GM18867 (cell line): ENCODE data around the gene TRMT112.

Source experiments
- ATAC-seq: cut with Tn5 transposase; IDR thresholded peaks from one replicate; pipeline ENCODE4 v1.9.1; 2021; ENCODE audit warnings: mild to moderate bottlenecking, moderate library complexity; ENCODE audit not compliant: unreplicated experiment

The TRMT112 gene

DNA sequence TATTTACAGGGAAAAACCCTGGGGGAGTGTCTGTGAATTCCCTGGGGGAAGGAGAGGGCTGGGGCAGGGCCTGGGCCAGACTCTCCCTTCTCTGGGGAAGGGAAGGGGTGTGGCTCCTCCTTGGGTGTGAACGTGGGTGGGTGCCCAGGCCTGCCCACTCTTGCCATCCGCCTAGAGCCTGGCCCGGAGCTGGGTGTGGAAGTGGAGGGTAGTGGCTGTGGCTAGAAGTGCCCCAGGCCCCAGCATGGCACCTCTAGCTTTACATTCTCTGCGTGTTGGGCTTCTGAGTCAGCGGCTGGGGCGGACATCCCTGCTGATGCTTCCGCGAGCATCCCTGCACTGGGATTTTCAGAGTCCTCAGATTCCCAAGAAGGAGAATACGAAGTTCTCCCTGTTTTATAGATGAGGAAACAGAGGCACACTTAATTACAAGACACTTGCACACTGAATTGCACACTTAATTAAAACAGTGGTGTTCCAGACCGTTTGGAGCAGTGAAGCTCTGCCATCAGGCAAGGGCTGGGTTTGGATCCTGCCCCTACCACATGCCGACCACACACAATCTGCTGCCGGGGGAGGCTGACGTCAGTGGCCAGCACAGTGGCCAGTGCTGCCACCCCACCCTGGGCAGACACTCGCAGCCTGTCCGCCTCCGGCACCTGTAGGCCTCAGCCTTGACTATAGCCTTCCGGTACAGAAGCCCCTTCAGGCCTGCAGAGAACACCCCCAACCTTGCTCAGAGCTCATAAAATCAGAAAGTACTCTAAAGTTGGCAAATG lies 40.5 kb downstream of the TRMT112 start:
- no peak for ATAC-seq

DNA sequence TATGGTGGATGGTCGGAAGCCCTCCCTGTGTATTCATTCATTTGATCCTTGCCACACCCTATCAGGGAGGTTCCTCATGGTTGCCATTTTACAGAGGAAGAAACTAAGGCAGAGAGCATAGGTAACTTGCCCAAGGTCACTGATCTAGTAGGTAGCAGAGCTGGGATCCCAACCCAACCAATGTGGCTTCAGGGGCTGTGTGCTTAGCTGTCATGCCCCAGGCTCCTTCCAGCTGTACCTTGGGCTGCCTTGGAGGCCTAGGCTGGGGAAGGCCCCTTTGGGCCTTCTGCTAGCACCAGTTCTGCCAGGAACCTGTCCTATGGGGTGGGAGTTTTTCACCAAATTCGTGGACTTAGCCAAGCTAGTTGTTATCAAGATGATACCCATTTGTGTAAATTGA lies 41.5 kb downstream of the TRMT112 start:
- no peak for ATAC-seq

DNA sequence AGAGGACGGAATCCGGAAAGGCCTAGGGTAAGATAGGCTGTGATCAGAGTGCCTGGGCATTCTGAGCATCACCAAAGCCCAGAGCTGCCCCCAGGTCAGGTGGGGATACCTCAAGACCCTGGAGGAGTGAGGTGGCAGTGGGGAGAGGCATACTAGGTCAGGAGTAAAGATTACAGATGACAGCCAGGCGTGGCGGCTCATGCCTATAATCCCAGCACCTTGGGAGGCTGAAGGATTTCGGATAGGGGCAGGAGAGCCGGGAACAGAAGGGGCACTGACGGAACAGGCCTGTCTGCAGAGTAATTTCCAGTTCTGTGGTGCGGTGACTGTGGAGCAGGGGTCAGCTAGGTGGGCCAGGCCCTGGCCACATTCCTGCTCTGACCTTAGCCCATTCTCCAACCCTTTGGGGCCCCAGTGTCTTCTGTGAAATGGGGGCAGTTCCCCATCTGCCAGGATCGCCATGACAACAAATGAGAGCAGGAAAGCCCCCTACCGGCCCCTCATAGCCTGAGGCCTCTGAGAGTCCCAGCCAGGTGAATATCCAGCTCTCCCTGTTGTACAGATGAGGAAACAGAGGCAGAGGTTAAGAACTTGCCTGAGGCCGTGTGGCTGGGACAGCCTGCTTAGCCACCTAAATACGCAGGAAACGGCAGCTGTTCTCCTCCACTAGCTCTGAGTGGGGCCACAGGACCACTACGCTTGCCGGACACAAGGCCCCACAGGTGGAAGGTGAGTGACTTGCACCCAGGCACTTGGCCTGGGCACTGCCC lies 42.1 kb downstream of the TRMT112 start:
- no peak for ATAC-seq

DNA sequence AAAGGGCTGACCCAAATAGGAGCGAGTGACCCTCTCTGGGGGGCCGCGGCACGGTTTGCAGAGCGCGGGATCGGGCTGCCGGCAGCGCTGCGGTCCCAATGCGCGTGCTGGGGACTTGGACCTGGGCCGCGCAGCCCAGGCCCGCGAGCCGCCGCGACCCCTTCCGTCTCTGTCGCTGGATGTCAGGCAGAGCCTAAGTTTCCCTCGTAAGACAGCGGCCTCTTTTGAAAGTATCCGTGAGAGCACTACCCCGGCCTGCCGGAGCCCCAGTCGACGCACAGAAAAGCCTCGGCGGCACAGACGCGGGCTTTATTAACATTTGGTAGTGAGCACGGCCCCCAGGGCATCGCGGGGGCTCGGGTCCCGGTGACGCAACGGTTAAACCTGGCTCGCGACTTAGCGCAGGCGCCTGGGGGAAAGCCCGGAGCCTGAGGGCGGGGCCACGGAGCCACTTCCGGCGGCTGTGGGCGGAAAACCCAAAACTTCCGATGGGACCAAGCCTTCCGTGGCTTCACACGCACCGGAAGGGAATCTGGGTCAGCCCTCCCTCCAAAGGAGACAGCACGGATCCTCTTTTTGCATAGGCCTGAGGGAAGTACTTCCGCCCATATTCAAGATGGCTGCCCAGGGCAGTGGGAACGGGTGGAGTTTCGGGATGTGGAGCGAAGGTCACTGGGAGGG lies 47.7 kb downstream of the TRMT112 start:
- ATAC-seq: peak; percentile 69

DNA sequence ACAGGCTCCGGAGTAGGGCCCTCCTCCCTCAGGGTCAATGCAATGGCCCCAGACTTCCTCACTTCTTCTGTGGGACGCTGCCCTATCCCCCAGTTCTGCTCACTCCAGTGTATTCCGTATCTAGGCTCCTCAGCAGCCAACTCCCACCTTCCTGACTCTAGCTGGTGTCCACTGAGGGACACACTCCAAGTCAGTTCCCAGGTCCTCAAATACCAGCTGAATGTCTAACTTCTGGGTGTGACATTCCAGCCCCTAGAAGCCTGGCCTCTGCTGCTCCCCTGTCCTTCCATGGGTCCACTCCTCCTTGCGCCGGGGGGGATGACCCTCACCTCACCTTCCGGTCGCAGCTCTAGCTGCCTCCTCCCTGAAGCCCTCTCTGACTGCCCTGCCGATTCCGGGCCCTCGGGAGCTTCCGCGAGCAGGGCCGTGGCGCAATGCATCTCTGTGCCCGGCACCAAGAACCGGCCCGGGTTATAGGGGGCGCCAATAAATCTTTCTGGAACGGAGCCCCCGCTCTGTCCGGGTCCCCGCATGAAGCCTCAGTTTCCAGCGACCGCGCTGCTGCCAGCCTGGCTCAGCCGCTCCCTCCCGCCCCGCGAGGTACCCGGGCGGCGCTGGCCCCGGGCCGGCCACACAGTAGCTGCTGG lies 48.3 kb downstream of the TRMT112 start:
- ATAC-seq: no peak

DNA sequence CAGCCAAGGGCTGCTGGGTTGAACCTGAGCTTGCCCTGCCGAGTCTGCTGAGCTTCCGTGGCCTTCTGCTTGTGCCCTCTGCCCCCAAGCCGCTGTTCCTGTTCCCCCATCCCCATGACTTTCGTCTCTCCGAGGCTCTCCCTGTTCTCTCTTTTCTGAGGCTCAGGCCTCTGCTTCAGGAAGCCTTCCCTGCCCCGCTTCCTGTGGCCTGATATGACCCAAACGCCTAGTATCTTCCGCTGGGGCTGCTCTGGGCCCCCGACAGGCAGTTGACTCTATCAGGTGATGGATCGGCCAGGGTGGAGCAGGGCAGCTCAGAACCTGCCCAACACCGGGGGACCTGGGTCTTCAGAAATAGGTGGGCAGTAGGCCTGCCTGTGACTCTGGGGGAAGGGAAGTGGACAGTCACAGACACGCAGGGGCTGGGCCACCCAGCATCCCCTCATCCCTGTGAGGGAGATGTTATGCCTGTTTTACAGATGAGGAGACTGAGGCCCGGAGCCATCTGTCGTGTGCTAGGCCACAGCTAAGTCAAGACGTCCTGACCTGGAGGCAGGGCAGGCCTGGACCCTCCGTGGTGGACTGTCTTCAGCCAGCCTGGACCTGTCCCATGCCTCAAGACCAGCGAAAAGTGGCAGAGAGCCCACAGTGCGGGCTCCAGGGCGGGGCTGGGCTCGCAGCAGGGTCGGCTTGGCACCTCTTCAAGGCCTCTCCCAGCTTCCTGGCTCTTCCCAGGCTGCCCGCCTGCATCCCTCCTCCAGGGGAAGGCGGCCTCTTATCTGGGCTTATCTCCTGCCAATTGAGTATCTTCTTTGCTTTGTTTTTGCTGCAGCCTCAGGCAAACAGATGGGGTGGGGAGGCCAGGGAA lies 49.1 kb downstream of the TRMT112 start:
- ATAC-seq: no peak

DNA sequence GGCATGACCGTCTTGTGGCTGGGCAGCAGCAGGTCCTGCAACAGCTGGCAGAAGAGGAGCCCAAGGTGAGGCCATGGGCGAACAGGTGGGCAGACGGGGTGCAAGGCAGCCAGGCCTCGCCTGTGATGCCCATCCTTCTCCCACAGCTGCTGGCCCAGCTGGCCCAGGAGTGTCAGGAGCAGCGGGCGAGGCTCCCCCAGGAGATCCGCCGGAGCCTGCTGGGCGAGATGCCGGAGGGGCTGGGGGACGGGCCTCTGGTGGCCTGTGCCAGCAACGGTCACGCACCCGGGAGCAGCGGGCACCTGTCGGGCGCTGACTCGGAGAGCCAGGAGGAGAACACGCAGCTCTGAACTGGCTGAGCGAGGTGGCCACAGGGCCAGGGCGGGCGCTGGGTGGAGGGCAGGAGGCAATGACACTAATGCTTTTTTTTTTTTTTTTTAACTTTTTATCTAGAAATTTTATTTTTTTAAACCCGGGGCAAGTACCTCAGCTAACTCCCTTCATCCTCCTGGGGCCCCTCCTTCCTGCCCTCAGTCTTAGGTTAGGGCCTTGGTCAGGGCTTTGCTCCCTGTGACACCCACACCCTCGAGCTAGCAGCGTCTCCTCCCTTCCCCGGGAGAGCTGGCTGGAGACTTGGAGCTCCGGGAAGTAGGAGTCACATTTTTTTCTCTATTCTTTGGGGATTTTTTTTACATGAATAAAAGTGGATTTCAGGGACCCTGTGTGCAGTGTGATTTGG lies 50.0 kb downstream of the TRMT112 start:
- ATAC-seq: no peak
